HG03159 (cell line): ENCODE results near the gene KLHL29.

ENCODE experiments used
- ATAC-seq: cut with Tn5 transposase; IDR thresholded peaks from one replicate; pipeline ENCODE4 v1.9.1; 2021; ENCODE audit warnings: mild to moderate bottlenecking, moderate library complexity; ENCODE audit not compliant: unreplicated experiment

Gene KLHL29

GRCh38 chr2:23622466-23622865 is 237.5 kb downstream of the KLHL29 start:
- ATAC-seq, result no peak

GRCh38 chr2:23622966-23623675 is 238.1 kb downstream of the KLHL29 start:
- ATAC-seq, result no peak

- ATAC-seq, result no peak
Observed at GRCh38 chr2:23624378-23624777, 239.4 kb downstream of the KLHL29 start.

- no peak for ATAC-seq
Observed at GRCh38 chr2:23624915-23625314, 239.9 kb downstream of the KLHL29 start.

- no peak for ATAC-seq
Observed at GRCh38 chr2:23625726-23626125, 240.7 kb downstream of the KLHL29 start.

GRCh38 chr2:23626701-23627230 is 241.8 kb downstream of the KLHL29 start:
- no peak for ATAC-seq

GRCh38 chr2:23627236-23628009 is 242.4 kb downstream of the KLHL29 start:
- no peak for ATAC-seq

GRCh38 chr2:23628926-23629771 is 244.2 kb downstream of the KLHL29 start:
- ATAC-seq, result no peak

GRCh38 chr2:23629772-23630480 is 244.9 kb downstream of the KLHL29 start:
- ATAC-seq, result no peak

GRCh38 chr2:23630961-23631360 is 246.0 kb downstream of the KLHL29 start:
- no peak for ATAC-seq

- ATAC-seq, result no peak
Observed at GRCh38 chr2:23631389-23631788, 246.4 kb downstream of the KLHL29 start.

- no peak for ATAC-seq
Observed at GRCh38 chr2:23632386-23632785, 247.4 kb downstream of the KLHL29 start.

GRCh38 chr2:23632831-23633395 is 247.9 kb downstream of the KLHL29 start:
- ATAC-seq, result no peak

- ATAC-seq, result no peak
Observed at GRCh38 chr2:23633966-23634365, 249.0 kb downstream of the KLHL29 start.

- ATAC-seq, result no peak
Observed at GRCh38 chr2:23635442-23636340, 250.7 kb downstream of the KLHL29 start.

GRCh38 chr2:23636426-23636825 is 251.4 kb downstream of the KLHL29 start:
- ATAC-seq, result no peak

GRCh38 chr2:23637011-23637778 is 252.2 kb downstream of the KLHL29 start:
- ATAC-seq, result no peak

GRCh38 chr2:23639406-23639982 is 254.5 kb downstream of the KLHL29 start:
- no peak for ATAC-seq
